ENCODE results near the gene RGSL1.
"Not testable (repeated sequence)": the region's sequence is repeated elsewhere in the genome, so short reads cannot be mapped to it uniquely, and the experiment has no call there.

RGSL1 gene

DNA sequence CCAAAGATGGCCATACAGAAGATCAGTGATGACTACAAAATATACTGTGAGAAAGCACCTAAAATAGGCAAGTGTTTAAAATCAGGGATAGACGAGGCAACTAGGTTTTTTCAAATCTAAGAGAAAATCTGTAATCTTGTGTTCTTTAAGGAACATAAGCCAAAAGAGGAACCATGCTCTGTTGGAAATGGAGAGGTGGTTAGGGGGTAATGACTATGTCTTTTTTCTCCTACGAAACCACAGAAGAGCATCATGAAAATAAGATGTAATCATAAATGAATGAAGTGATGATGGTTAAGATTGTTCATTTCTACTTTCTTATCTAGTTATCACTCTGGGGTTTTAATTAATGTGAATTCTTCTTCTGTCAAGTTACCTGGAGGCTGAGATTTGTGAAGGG lies 43.1 kb downstream of the RGSL1 start:
- TF ChIP-seq TAF1 (IDR thresholded peaks at IDR 0.05; ENCODE audit: borderline replicate concordance, low read depth, low read length): no peak
- TF ChIP-seq POLR2A (IDR thresholded peaks at IDR 0.05; ENCODE audit: low read depth, low read length): no peak
- no peak for TF ChIP-seq POLR2AphosphoS5 (IDR thresholded peaks at IDR 0.05; ENCODE audit: low read depth, low read length)
- FAIRE-seq (no peak), DNase-seq (ENCODE audit: insufficient read length) (no peak)

DNA sequence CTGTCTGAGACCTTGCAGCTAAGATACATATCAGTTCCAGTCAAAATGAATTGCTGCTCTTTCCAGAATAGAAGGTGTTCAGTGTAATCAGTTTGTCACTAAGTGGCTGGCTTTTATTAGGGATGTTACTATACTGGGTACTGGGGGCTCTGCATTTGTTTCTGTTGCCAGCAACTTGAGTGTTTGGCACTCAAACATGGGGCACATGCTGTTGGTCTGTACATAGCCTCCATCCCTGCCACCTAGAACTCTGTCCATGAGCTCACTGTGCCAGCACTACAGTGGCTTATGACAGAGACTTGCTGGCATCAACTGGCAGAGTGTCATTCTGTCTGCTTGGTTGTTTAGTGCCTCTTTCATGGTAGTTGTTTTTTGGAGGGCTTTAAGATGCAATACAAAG lies 45.1 kb downstream of the RGSL1 start:
- FAIRE-seq (no peak), DNase-seq (ENCODE audit: insufficient read length) (no peak)
- no peak for TF ChIP-seq TAF1 (IDR thresholded peaks at IDR 0.05; ENCODE audit: borderline replicate concordance, low read depth, low read length)

DNA sequence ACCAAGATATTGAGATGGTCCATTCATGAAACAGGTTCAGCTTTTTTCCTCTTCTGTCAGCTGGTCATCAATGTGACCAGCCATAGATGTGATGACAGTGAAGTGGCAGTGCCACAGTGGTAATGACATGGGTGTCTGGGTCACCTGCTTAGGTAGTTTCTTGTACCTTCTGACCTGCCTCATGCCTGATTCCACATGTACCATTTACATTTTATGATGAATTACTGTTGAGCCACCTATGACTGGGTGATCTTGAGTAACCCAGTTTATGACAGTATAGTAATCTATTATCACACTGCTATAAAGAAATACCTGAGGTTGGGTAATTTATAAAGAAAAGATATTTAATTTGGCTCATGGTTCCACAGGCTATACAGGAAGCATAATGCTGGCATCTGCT lies 45.7 kb downstream of the RGSL1 start:
- no peak for DNase-seq (ENCODE audit: insufficient read length)

DNA sequence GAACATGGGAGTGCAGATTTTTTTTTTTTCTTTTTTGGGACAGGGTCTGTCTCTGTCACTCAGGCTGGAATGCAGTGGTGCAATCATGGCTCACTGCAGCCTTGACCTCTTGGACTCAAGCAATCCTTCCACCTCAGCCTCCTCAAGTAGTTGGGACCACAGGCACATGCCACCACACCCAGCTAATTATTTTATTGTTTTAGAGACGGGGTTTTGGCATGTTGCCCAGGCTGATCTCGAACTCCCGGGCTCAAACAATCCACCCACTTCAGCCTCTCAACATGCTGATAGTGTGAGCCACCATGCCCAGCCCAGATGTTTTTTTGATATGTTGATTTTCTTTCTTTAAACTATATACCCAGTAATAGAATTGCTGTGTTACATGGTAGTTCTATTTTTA lies 57.7 kb downstream of the RGSL1 start:
- DNase-seq (ENCODE audit: insufficient read length): no peak
- FAIRE-seq: no peak
- TF ChIP-seq POLR2A (IDR thresholded peaks at IDR 0.05; ENCODE audit: low read depth, low read length): no peak
- no peak for TF ChIP-seq POLR2AphosphoS5 (IDR thresholded peaks at IDR 0.05; ENCODE audit: low read depth, low read length)
- no peak for TF ChIP-seq TAF1 (IDR thresholded peaks at IDR 0.05; ENCODE audit: borderline replicate concordance, low read depth, low read length)

More for the DNA sequence above, 45.7 kb downstream of the RGSL1 start:
- FAIRE-seq: no peak
- no peak for TF ChIP-seq POLR2AphosphoS5 (IDR thresholded peaks at IDR 0.05; ENCODE audit: low read depth, low read length)
- no peak for TF ChIP-seq TAF1 (IDR thresholded peaks at IDR 0.05; ENCODE audit: borderline replicate concordance, low read depth, low read length)
- no peak for TF ChIP-seq POLR2A (IDR thresholded peaks at IDR 0.05; ENCODE audit: low read depth, low read length)

DNA sequence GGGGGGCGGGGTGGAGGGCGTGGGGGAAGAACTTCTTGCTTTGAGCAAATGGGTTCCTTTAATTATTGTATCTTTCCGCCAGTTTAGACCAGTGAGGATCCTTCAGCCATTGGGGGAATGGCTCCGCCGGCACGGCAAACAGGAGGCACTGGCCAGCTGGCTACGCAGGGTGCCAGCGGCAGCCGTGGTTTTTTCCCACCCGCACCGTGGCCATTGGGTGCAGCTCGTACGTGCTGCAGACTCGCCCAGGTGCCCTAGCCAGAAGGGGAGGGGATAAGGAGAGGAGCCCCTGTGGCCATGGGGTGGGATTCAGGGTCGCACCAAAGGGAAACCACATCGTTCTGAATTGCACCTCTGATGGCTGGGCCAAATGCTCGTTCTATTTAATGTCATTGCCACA lies 65.6 kb downstream of the RGSL1 start:
- DNase-seq (ENCODE audit: insufficient read length): no peak
- no peak for TF ChIP-seq TAF1 (IDR thresholded peaks at IDR 0.05; ENCODE audit: borderline replicate concordance, low read depth, low read length)
- TF ChIP-seq POLR2A (IDR thresholded peaks at IDR 0.05; ENCODE audit: low read depth, low read length): no peak
- TF ChIP-seq POLR2AphosphoS5 (IDR thresholded peaks at IDR 0.05; ENCODE audit: low read depth, low read length): no peak
- FAIRE-seq: no peak

DNA sequence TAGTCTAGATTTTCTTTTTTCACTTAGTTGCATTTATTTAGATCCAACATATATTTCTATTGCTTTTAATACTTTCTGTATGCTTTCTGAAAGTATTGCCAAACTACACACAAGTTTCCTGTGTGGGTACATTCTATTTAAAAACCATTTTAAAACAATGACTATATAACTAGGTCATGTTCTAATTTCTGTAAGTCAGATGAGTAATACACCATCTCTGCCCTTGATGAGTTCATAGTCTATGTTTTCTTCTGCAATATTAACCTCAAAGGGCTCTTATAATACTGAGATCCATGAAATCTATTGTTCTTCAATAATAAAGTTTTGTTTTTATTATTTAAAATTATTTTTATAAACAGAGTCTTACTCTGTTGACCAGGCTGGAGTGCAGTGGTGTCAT lies 70.8 kb downstream of the RGSL1 start:
- no peak for FAIRE-seq
- DNase-seq (ENCODE audit: insufficient read length): no peak
- TF ChIP-seq POLR2A (IDR thresholded peaks at IDR 0.05; ENCODE audit: low read depth, low read length) (no peak), POLR2AphosphoS5 (IDR thresholded peaks at IDR 0.05; ENCODE audit: low read depth, low read length) (no peak), TAF1 (IDR thresholded peaks at IDR 0.05; ENCODE audit: borderline replicate concordance, low read depth, low read length) (no peak)

DNA sequence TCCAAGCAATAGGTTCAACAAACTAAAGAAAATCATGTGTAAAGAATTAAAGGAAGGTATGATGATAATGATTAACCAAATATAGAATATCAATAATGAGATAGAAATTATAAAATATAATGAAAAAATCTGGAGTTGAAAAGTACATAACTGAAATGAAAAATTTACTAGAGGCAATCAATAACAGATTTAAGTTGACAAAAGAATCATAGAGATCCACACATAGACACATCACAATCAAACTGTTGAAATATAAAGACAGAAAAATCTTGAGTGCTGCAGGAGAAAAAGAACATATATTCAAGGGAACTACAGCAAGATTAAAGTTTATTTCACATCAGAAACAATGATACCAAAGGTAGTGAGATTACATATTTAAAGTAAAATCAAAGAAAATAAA lies 75.4 kb downstream of the RGSL1 start:
- TF ChIP-seq POLR2A (IDR thresholded peaks at IDR 0.05; ENCODE audit: low read depth, low read length): no peak
- DNase-seq (ENCODE audit: insufficient read length) (no peak), FAIRE-seq (no peak)

DNA sequence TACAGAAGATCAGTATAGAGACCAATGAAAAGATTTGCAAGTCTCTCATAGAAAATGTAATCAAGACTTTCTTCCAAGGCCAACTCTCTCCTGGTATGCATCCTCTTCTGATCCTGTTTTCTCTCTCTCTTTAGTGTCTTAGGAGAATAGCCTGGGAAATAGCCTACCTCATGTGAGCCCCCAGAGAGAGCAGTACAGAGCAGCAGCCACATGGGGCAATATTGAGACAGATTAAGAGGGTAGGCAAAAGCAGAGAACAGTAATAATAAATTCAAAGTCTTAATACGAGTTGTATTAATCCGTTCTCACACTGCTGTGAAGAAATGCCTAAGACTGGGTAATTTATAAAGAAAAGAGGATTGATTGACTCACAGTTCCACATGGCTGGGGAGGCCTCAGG lies 77.7 kb downstream of the RGSL1 start:
- no peak for TF ChIP-seq TAF1 (IDR thresholded peaks at IDR 0.05; ENCODE audit: borderline replicate concordance, low read depth, low read length)
- TF ChIP-seq POLR2A (IDR thresholded peaks at IDR 0.05; ENCODE audit: low read depth, low read length): no peak
- no peak for TF ChIP-seq POLR2AphosphoS5 (IDR thresholded peaks at IDR 0.05; ENCODE audit: low read depth, low read length)
- FAIRE-seq: no peak
- no peak for DNase-seq (ENCODE audit: insufficient read length)

DNA sequence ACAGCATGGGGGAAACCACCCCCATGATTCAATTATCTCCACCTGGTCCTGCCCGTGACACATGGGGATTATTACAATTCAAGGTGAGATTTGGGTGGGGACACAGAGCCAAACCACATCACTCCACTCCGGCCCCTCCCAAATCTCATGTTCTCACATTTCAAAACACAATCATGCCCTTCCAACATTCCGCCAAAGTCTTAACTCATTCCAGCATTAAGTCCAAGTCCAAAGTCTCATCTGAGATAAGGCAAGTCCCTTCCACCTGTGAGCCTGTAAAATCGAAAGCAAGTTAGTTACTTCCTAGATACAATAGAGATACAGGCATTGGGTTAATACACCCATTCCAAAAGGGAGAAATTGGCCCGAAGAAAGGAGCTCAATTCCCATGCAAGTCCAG lies 78.3 kb downstream of the RGSL1 start:
- not testable (repeated sequence) for DNase-seq (ENCODE audit: insufficient read length); FAIRE-seq

DNA sequence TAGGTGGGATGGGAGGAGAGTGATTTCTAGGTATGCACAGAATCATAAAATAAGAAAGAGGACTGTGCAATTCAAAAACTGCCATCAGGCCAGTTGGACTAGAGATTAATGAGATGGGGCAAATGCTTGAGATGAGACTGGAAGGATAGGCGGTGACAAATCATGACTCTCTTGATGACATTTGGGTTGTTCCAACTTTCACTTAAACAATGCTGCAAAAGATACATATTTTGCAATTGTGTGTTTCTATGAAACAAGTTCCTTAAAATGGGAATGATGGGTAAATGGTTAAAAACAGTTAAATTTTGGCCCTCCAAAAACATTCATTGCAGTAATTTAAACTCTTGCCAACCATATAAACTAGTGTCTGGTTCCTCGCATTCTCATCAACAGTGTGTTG lies 84.0 kb downstream of the RGSL1 start:
- FAIRE-seq (no peak), DNase-seq (ENCODE audit: insufficient read length) (no peak)
- TF ChIP-seq TAF1 (IDR thresholded peaks at IDR 0.05; ENCODE audit: borderline replicate concordance, low read depth, low read length) (no peak), POLR2AphosphoS5 (IDR thresholded peaks at IDR 0.05; ENCODE audit: low read depth, low read length) (no peak), POLR2A (IDR thresholded peaks at IDR 0.05; ENCODE audit: low read depth, low read length) (no peak)

DNA sequence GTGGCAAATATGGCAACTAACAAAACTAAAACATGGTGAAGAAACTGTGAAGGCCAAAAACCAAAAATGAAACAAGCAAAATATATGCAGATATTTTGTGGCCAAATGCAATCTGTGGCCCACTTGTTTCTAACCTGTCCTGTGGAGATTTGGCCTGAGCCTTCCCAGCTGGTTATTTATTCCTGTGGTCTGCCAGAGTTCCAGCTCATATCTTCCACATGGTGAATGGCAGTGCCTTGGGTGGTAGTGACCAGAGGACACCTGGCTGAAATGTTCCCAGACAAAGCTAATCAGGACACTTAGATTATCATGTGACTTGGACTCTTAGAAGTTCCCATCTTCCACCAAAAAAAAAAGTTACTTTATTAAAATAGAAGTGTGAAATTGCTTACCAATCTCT lies 99.4 kb downstream of the RGSL1 start:
- DNase-seq (ENCODE audit: insufficient read length) (no peak), FAIRE-seq (no peak)
- TF ChIP-seq TAF1 (IDR thresholded peaks at IDR 0.05; ENCODE audit: borderline replicate concordance, low read depth, low read length): no peak
- TF ChIP-seq POLR2A (IDR thresholded peaks at IDR 0.05; ENCODE audit: low read depth, low read length): no peak

DNA sequence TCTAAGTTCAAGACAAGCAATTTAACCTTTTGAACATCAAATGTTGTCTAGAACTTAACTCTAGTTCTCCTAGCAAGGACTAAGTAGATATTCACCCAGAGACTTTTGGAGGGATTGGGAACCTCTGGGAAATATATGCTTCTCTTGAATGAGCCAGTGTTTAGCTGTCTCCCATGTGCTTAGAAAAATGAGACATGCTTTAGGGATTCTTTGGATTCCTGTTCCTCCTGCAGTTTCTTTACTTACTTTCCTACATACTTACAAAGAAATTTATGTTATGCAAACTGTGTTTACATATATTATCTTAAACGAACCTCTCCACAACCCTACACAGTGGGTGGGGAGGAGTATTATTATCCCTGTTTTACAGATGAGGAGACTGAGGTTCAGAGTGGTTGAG lies 99.9 kb downstream of the RGSL1 start:
- no peak for TF ChIP-seq TAF1 (IDR thresholded peaks at IDR 0.05; ENCODE audit: borderline replicate concordance, low read depth, low read length)
- no peak for TF ChIP-seq POLR2AphosphoS5 (IDR thresholded peaks at IDR 0.05; ENCODE audit: low read depth, low read length)
- no peak for TF ChIP-seq POLR2A (IDR thresholded peaks at IDR 0.05; ENCODE audit: low read depth, low read length)
- DNase-seq (ENCODE audit: insufficient read length) (no peak), FAIRE-seq (no peak)

DNA sequence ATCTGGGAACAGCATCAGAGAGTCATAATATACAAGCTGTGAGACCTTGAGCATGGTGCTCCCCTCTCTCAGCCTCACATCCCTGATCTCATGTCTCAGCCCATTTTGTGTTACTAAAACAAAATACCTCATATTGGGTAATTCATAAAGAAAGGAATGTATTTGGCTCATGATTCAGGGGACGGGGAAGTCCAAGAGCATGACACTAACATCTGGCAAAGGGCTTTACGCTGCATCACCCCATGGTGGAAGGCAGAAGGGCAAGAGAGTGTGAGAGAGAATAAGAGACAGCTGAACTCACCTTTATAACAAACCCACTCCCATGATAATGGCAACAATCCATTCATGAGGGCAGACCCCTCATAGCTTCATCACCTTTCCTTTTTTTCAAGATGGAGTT lies 102.6 kb downstream of the RGSL1 start:
- FAIRE-seq (no peak), DNase-seq (ENCODE audit: insufficient read length) (no peak)
- TF ChIP-seq POLR2A (IDR thresholded peaks at IDR 0.05; ENCODE audit: low read depth, low read length): no peak
- TF ChIP-seq TAF1 (IDR thresholded peaks at IDR 0.05; ENCODE audit: borderline replicate concordance, low read depth, low read length): no peak
- TF ChIP-seq POLR2AphosphoS5 (IDR thresholded peaks at IDR 0.05; ENCODE audit: low read depth, low read length): no peak

Measured in GM12892 (cell line).